OCI-LY3 (cell line): ENCODE results near the gene NIT2.

Source experiments
- H2AFZ ChIP-seq: fragments of 200-600, 300-600 bp; shearing (Covaris generic); 2 replicates; pipeline ENCODE4 v1.6.0; 2014; ENCODE audit warnings: antibody characterized with exemption, low read depth, low read length
- H3K27ac ChIP-seq: fragments of 200-600, 300-600 bp; sonication (generic); 2 replicates; pipeline ENCODE4 v1.5.1; 2014; ENCODE audit warnings: mild to moderate bottlenecking, low read length, moderate library complexity, mixed read lengths
- H3K27me3 ChIP-seq: fragments of 200-600, 300-600 bp; sonication (generic); 2 replicates; pipeline ENCODE4 v1.6.1; 2014; ENCODE audit warnings: low read depth, low read length, mixed read lengths
- H3K36me3 ChIP-seq: fragments of 200-600, 300-600 bp; sonication (generic); replicated peaks from 2 replicates; pipeline ENCODE3; 2014; ENCODE audit warnings: low read depth, low read length, mixed read lengths
- H3K4me1 ChIP-seq: fragments of 300-600, 200-600 bp; sonication (generic); 2 replicates; pipeline ENCODE4 v1.6.1; 2014; ENCODE audit warnings: low read length, mixed read lengths
- H3K4me2 ChIP-seq: fragments of 200-600, 300-600 bp; sonication (generic); 2 replicates; pipeline ENCODE4 v1.6.1; 2014; ENCODE audit warnings: low read length, mixed read lengths
- H3K4me3 ChIP-seq: fragments of 300-600, 200-600 bp; sonication (generic); 2 replicates; pipeline ENCODE4 v1.5.1; 2014; ENCODE audit warnings: antibody characterized with exemption, mild to moderate bottlenecking, low read length, moderate library complexity
- H3K79me2 ChIP-seq: fragments of 300-600, 200-600 bp; shearing (Covaris generic); 2 replicates; pipeline ENCODE4 v1.6.1; 2014; ENCODE audit warnings: mild to moderate bottlenecking, low read length, mixed read lengths
- H3K9ac ChIP-seq: fragments of 300-600, 200-600 bp; shearing (Covaris generic); 2 replicates; pipeline ENCODE4 v1.6.0; 2014; ENCODE audit warnings: mild to moderate bottlenecking, low read length, moderate library complexity
- H3K9me3 ChIP-seq: fragments of 200-600, 300-600 bp; shearing (Covaris generic); 2 replicates; pipeline ENCODE4 v1.6.1; 2014; ENCODE audit warnings: low read length, mixed read lengths; ENCODE audit not compliant: insufficient read depth
- H4K20me1 ChIP-seq: fragments of 200-600, 300-600 bp; sonication (generic); 2 replicates; pipeline ENCODE4 v1.6.1; 2016; ENCODE audit warnings: low read length, mixed read lengths; ENCODE audit not compliant: insufficient read depth
- EZH2phosphoT487 ChIP-seq: fragments of 200-600 bp; shearing (Covaris generic); IDR thresholded peaks from 2 replicates; pipeline ENCODE4 v1.6.1; 2018; ENCODE audit warnings: antibody characterized with exemption, mixed run types, low read depth
- TF ChIP-seq, protein P1 (sequence below): fragments of 200-600, 300-600 bp; sonication (generic); IDR thresholded peaks from 2 replicates; pipeline ENCODE4 v1.5.1; 2014; ENCODE audit warnings: antibody characterized with exemption, low read length, low read depth

Gene NIT2

DNA sequence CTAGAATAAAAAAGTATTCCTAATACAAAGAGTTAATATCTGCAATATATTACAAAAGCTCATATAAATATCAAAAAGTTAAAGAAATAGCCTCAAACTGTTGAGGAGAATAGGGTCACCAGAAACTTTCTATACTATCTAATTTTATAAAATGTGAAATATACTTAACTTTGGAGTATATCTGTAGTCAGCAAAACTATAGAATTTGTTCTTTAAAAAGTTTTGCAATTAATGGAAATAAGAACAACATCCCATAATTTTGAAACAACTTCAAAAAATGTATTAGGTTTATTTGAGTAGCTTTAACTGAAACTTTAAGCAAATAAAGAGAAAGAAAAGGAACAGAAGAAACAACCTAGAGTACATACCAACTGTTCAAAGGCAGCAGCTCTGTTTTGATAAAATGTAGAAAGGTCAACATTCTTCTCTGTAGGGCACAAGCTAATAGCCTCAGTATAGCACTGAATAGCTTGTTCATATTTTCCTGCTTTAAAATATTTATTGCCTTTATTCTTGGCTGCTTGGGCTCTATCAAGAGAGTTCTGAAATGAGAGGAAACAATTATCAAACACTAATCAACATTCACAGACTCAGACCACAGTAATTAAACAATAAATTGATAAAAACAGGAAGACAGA, 52.0 kb downstream of the NIT2 start:
- no peak for TF ChIP-seq EZH2phosphoT487
- TF ChIP-seq, protein P1, sequence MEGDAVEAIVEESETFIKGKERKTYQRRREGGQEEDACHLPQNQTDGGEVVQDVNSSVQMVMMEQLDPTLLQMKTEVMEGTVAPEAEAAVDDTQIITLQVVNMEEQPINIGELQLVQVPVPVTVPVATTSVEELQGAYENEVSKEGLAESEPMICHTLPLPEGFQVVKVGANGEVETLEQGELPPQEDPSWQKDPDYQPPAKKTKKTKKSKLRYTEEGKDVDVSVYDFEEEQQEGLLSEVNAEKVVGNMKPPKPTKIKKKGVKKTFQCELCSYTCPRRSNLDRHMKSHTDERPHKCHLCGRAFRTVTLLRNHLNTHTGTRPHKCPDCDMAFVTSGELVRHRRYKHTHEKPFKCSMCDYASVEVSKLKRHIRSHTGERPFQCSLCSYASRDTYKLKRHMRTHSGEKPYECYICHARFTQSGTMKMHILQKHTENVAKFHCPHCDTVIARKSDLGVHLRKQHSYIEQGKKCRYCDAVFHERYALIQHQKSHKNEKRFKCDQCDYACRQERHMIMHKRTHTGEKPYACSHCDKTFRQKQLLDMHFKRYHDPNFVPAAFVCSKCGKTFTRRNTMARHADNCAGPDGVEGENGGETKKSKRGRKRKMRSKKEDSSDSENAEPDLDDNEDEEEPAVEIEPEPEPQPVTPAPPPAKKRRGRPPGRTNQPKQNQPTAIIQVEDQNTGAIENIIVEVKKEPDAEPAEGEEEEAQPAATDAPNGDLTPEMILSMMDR = no peak
- peaks cover 50% of the 10 kb centered on the region for H3K79me2 ChIP-seq
- H3K36me3 ChIP-seq = peaks cover 44% of the 10 kb centered on the region
- H3K27me3 ChIP-seq = no peaks in the 10 kb centered on the region
- no peak overlapping the region for H3K9ac ChIP-seq
- no peak overlapping the region for H2AFZ ChIP-seq
- no peak overlapping the region for H3K27ac ChIP-seq
- peaks cover 11% of the 10 kb centered on the region; the same call in 1 of the 2 replicates for H3K9me3 ChIP-seq
- H3K4me2 ChIP-seq = no peak overlapping the region
- H4K20me1 ChIP-seq = 0 out of 2 replicates have a peak, but pooled peaks cover 6% of the 10 kb centered on the region
- H3K4me3 ChIP-seq = no peak overlapping the region
- H3K4me1 ChIP-seq = no peaks in the 10 kb centered on the region

GRCh38 chr3:100389025-100389424, 54.5 kb downstream of the NIT2 start:
- Histone ChIP-seq H3K27ac (no peak overlapping the region), H3K79me2 (peaks cover 75% of the 10 kb centered on the region), H3K4me2 (no peak overlapping the region), H3K9ac (no peak overlapping the region), H3K4me3 (no peak overlapping the region), H3K9me3 (peaks cover 11% of the 10 kb centered on the region; the same call in 1 of the 2 replicates), H3K36me3 (peaks cover 51% of the 10 kb centered on the region), H2AFZ (no peak overlapping the region), H4K20me1 (peaks cover 14% of the 10 kb centered on the region; the same call in 1 of the 2 replicates), H3K27me3 (no peaks in the 10 kb centered on the region), H3K4me1 (no peaks in the 10 kb centered on the region)
- TF ChIP-seq, protein P1 = no peak
- no peak for TF ChIP-seq EZH2phosphoT487

DNA sequence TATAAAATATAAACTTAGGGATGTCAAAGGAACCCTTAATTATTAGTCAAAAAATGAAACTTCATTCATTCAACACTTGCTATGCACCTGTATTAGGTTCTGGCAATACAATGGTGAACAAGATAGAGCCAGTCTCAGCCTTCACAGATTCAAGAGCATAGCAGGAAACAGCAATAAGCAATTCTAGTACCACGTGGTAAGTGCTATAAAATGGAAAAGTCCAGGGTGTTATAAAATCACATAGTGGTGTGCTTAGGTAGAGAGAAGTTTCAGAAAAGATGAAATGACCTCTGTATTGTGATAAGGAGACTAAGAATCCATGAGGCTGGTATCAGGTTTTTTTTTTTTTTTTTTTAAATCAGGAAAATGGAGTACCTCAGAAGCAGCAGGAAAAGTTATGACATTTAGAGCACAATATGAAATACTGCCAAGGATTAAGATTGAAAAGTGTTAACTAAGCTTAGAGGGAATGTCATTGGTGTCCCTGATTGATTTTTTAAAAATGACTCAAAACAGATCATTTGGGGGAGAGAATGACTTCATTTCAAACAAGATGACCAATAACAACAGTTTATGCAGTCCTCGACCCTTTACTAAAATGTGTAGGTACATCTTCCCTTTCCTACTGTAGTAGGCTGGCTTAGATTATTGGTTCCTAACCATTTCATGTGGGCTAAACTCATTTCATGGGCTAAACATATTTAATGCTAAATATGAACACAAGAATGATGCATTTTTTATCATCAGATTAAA, 61.3 kb downstream of the NIT2 start:
- Histone ChIP-seq H3K4me2 (no peak overlapping the region), H3K9me3 (no peaks in the 10 kb centered on the region), H3K4me1 (peaks cover 20% of the 10 kb centered on the region), H3K9ac (no peak overlapping the region), H2AFZ (no peak overlapping the region), H3K79me2 (peaks cover 100% of the 10 kb centered on the region), H4K20me1 (peaks cover 28% of the 10 kb centered on the region), H3K36me3 (peaks cover 19% of the 10 kb centered on the region), H3K27me3 (no peaks in the 10 kb centered on the region), H3K27ac (no peak overlapping the region), H3K4me3 (no peak overlapping the region)
- no peak for TF ChIP-seq EZH2phosphoT487
- TF ChIP-seq, protein P1 = no peak

DNA sequence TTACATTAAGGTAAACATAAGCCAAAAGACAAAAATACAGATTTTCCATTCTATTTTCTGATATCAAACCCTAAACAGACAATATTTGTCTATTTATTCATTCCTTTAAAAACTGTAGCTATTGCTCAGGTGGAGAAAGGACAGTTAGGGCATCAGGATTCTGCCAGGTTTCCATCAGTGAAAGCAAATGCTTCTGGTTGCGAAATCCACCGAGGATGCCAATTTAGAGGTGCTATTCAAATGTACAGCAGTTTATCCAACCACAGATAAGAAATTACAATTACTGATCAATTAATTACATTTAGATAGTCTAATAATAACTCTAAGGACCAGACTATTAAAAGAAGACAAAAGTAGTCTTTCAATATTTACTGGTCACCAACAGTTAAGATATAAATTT, 62.4 kb downstream of the NIT2 start:
- Histone ChIP-seq H3K27ac (no peak overlapping the region), H3K4me3 (no peak overlapping the region), H3K79me2 (peaks cover 95% of the 10 kb centered on the region), H3K9ac (no peak overlapping the region), H4K20me1 (peaks cover 26% of the 10 kb centered on the region), H3K4me1 (peaks cover 20% of the 10 kb centered on the region), H3K9me3 (no peaks in the 10 kb centered on the region), H3K27me3 (no peaks in the 10 kb centered on the region), H3K4me2 (no peak overlapping the region), H3K36me3 (peaks cover 11% of the 10 kb centered on the region), H2AFZ (no peak overlapping the region)
- no peak for TF ChIP-seq EZH2phosphoT487
- TF ChIP-seq, protein P1 = no peak
